Activated naive CD4-positive, alpha-beta T cell treated with anti-CD3 and anti-CD28 coated beads, Interleukin-2, amount 10 ng/mL, durations not matched to agents 7 days and 5 days (primary cell): ENCODE results near the gene ARHGEF10L.
"Not testable (repeated sequence)": the region's sequence is repeated elsewhere in the genome, so short reads cannot be mapped to it uniquely, and the experiment has no call there.

Experiments used
- CTCF ChIA-PET: fragments of 350-600 bp; sonication (Branson Sonifier 250); formaldehyde crosslinking; loops from one replicate; lab custom pipeline; 2021; ENCODE audit warnings: antibody characterized with exemption; lab: Charles Lee
- DNase-seq: peaks from one replicate; pipeline ENCODE4 v3.0.0-alpha.2; 2020
- H3K27ac Mint-ChIP-seq: one replicate; pipeline ENCODE4 v1.8.0; 2021; ENCODE audit warnings: mild to moderate bottlenecking, moderate library complexity, mixed read lengths
- H3K27me3 Mint-ChIP-seq: one replicate; pipeline ENCODE4 v1.8.0; 2021; ENCODE audit warnings: mild to moderate bottlenecking, mixed read lengths
- H3K36me3 Mint-ChIP-seq: one replicate; pipeline ENCODE4 v1.8.0; 2021; ENCODE audit warnings: mixed read lengths
- H3K4me1 Mint-ChIP-seq: one replicate; pipeline ENCODE4 v1.8.0; 2021; ENCODE audit warnings: mixed read lengths
- H3K4me3 Mint-ChIP-seq: one replicate; pipeline ENCODE4 v1.8.0; 2021; ENCODE audit warnings: mild to moderate bottlenecking, moderate library complexity, mixed read lengths
- H3K9me3 Mint-ChIP-seq: one replicate; pipeline ENCODE4 v1.8.0; 2021; ENCODE audit warnings: mixed read lengths

Gene ARHGEF10L

GRCh38 chr1:17743008-17743647 lies 203.6 kb downstream of the ARHGEF10L start:
- Mint-ChIP-seq H3K27me3 (peaks cover 4% of the 10 kb centered on the region), H3K4me3 (no peak overlapping the region), H3K27ac (no peak overlapping the region), H3K4me1 (no peaks in the 10 kb centered on the region), H3K36me3 (no peaks in the 10 kb centered on the region), H3K9me3 (no peaks in the 10 kb centered on the region)
- no peak for DNase-seq
- CTCF ChIA-PET, result no interaction called here

GRCh38 chr1:17743925-17744324 lies 204.4 kb downstream of the ARHGEF10L start:
- Mint-ChIP-seq H3K27ac (no peak overlapping the region), H3K9me3 (no peaks in the 10 kb centered on the region), H3K4me3 (no peak overlapping the region), H3K36me3 (no peaks in the 10 kb centered on the region), H3K27me3 (peaks cover 4% of the 10 kb centered on the region), H3K4me1 (no peaks in the 10 kb centered on the region)
- CTCF ChIA-PET, result no interaction called here
- DNase-seq, result no peak

- Mint-ChIP-seq H3K27ac (no peak overlapping the region), H3K4me1 (no peaks in the 10 kb centered on the region), H3K9me3 (no peaks in the 10 kb centered on the region), H3K27me3 (peaks cover 4% of the 10 kb centered on the region), H3K4me3 (no peak overlapping the region), H3K36me3 (no peaks in the 10 kb centered on the region)
- no peak for DNase-seq
- CTCF ChIA-PET, result no interaction called here
Measured at GRCh38 chr1:17744666-17745478, 205.4 kb downstream of the ARHGEF10L start.

GRCh38 chr1:17745479-17745955 lies 206.0 kb downstream of the ARHGEF10L start:
- peaks cover 4% of the 10 kb centered on the region for H3K27me3 Mint-ChIP-seq
- H3K9me3 Mint-ChIP-seq, result no peaks in the 10 kb centered on the region
- CTCF ChIA-PET, result no interaction called here
- no peak overlapping the region for H3K4me3 Mint-ChIP-seq
- DNase-seq, result no peak
- H3K27ac Mint-ChIP-seq, result no peak overlapping the region
- no peaks in the 10 kb centered on the region for H3K36me3 Mint-ChIP-seq
- no peaks in the 10 kb centered on the region for H3K4me1 Mint-ChIP-seq

- CTCF ChIA-PET, DNase-seq, H3K27ac Mint-ChIP-seq, H3K27me3 Mint-ChIP-seq, H3K36me3 Mint-ChIP-seq, H3K4me3 Mint-ChIP-seq, H3K9me3 Mint-ChIP-seq, H3K4me1 Mint-ChIP-seq: not testable (repeated sequence)
Measured at GRCh38 chr1:17746281-17746680, 206.8 kb downstream of the ARHGEF10L start.

GRCh38 chr1:17746920-17747319 lies 207.4 kb downstream of the ARHGEF10L start:
- no peaks in the 10 kb centered on the region for H3K36me3 Mint-ChIP-seq
- CTCF ChIA-PET, result no interaction called here
- H3K27me3 Mint-ChIP-seq, result peaks cover 4% of the 10 kb centered on the region
- no peak overlapping the region for H3K4me3 Mint-ChIP-seq
- no peaks in the 10 kb centered on the region for H3K9me3 Mint-ChIP-seq
- no peak for DNase-seq
- no peaks in the 10 kb centered on the region for H3K4me1 Mint-ChIP-seq
- no peak overlapping the region for H3K27ac Mint-ChIP-seq
